ENCODE data around the gene LTC4S.
A peak's percentile ranks its signal among the peaks of the same experiment; 100 is the strongest.
"Not testable (repeated sequence)": the region's sequence is repeated elsewhere in the genome, so short reads cannot be mapped to it uniquely, and the experiment has no call there.

LTC4S gene

GRCh38 chr5:179771311-179771895, 22.4 kb upstream of the LTC4S start:
- DNase-seq: no peak

- DNase-seq: no peak
Observed at GRCh38 chr5:179772351-179772750, 21.4 kb upstream of the LTC4S start.

DNA sequence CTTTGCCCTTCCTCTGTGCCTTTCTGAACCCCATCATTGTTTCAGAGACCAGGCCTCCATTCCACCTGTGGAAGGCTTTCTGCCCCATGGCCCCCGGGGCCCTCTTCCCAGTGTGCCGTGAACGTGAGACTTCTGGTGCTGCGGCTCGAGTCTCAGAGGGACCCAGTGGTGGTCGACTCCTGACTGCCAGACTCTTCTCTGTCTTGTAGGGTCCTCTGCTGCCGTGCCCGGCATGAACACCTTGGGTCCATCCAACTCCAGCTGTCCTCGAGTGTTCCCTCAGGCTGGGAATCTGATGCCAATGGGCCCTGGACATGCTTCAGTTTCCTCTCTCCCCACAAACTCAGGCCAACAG, 20.1 kb upstream of the LTC4S start:
- DNase-seq: no peak

DNA sequence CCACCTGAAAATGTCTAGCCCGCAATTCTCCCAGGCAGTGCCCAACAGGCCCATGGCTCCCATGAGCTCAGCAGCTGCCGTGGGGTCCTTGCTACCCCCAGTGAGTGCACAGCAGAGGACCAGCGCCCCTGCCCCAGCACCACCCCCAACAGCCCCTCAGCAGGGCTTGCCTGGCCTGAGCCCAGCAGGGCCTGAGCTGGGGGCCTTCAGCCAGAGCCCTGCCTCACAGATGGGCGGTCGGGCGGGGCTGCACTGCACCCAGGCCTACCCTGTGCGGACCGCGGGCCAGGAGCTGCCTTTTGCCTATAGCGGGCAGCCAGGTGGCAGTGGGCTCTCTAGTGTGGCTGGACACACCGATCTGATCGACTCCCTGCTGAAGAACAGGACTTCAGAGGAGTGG, 19.3 kb upstream of the LTC4S start:
- DNase-seq: no peak

- no peak for DNase-seq
Observed at GRCh38 chr5:179776411-179776938, 17.3 kb upstream of the LTC4S start.

- no peak for DNase-seq
Observed at GRCh38 chr5:179777456-179777855, 16.3 kb upstream of the LTC4S start.

DNA sequence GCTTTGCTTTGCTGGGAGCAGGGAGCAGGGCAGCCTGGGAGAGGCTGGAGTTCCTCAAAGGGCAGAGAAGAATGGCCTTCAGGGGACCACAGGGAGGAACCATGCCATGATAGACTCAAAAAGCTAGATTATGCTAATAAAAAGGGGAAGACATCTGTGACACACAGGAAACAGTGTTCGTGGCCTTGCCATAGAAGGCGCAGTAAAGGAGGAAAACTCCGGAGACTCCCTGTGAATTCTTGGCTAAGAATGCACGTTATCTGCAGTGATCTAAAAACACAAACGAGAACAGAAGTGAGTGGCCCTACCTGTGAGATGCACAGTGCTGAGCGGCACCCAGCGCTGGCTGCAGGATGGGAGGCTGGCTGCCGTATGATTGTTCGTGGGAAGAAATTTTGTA, 15.9 kb upstream of the LTC4S start:
- no peak for DNase-seq

DNA sequence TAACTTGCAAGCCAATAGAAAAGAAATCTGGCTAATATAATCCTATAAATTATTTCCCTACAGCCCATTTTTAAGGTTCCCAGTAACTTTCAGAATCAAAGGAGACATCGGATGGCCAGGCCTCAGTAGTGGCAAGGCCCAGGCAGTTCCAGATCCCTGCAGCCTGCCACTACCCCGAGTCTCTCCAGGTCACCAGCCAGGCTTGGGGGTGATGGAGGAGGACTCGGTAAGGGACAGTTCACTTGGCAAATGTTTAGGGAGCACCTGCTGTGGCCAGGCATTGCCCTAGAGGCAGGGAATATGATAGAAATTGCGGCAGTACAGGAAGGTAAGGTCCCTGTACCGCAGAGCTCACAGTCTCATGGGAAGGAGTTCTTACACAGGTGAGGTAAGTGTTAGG, 15.2 kb upstream of the LTC4S start:
- no peak for DNase-seq

DNA sequence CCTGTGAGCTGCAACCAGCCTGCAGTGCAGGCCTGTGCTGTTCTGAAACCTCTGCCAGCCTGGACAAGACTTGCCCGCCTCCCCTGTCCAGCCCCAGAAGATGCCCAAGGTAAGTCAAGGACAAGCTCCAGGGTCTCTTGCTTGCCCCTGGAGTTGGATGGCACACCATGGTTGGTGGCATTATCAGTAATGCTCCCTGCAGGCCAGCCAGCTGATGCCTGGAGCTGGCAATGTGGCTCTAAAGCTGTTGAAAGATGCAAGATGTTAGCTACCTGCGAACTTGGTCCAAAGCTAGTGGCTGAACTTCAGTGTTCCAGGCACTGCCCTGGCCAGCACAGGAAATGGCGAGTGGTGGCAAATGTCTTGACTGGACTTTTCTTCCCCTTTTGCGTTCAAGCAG, 14.0 kb upstream of the LTC4S start:
- no peak for DNase-seq

DNA sequence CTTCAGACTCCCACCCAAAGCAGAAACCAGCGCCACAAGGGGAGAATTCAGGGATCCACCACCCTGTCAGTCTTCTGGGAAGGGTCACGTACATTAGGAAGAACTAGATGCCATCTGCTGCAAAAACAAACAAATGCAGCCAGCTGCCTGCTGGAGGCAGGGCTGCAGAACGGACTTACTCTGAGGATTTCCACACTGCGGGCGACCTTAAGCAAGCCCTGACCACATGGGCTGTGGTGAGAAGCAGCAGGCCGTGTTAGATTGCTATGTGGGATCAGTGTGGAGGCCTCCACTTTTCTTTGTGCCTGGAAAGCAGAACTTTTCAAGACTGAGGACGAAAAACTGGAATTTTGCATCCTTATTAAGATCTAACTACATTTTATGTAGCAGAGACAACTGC, 13.4 kb upstream of the LTC4S start:
- no peak for DNase-seq

DNA sequence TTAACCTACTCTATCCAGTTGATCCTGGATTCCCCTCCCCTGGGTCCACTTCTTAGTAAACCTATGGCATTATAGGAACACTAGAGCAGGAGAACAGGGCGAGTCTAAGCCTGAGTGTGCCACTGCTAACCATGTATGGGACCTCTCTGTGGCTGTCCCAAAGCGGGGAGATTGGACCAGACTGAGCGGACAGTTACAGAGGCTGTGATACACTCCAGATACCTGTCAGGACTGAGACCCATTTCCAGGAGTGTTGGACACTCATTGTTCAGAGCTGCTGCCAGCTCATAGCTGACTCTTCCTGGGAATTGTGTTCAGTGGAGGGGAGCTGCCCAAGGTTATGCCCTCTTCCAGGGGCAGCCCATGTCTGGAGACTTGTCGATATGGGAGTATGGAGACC, 11.9 kb upstream of the LTC4S start:
- DNase-seq: no peak

GRCh38 chr5:179783128-179783527, 10.7 kb upstream of the LTC4S start:
- no peak for DNase-seq

- DNase-seq: no peak
Observed at GRCh38 chr5:179786861-179787260, 6.9 kb upstream of the LTC4S start.

DNA sequence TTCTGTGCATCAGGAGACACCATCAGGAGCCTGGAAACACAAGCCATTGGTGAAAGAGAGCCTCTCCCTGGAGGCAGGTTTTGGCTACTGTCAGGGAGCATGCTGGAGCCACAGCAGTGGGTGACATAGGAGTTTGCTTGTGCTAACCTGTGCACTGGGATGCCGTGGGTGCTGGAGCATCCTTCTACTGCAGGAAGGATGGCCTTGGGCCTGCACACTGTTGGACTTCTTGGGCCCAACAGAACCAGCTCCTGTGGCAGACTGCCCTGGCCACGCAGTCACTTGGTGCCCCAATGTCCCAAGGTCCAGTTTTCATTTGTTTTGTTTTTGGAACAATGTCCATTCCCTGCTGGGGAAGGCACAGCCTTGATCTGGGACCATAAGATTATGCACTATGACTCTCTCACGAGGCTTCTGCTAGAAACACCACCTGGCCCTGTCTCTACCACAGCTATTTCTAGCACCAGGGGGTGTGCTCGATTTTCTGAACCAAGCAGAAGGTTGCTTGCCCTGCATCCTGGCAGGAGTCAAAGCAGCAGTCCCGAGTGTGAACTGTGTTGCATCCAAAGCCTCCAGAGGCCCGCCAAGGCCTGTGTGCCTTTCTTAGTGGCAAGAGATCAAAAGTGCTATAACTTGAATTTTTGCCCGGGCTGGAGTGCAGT, 5.5 kb upstream of the LTC4S start:
- DNase-seq: no peak

DNA sequence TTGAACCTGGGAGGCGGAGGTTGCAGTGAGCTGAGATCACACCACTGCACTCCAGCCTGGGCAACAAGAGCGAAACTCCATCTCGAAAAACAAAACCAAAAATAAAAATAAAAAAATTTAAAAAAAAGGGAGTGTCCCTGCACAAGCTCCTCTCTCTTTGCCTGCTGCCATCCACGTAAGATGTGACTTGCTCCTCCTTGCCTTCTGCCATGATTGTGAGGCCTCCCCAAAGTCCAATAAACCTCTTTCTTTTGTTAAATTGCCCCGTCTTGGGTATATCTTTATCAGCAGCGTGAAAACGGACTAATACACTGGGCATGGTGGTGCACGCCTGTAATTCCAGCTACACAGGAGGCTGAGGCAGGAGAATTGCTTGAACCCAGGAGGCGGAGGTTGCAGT, 4.5 kb upstream of the LTC4S start:
- not testable (repeated sequence) for DNase-seq

DNA sequence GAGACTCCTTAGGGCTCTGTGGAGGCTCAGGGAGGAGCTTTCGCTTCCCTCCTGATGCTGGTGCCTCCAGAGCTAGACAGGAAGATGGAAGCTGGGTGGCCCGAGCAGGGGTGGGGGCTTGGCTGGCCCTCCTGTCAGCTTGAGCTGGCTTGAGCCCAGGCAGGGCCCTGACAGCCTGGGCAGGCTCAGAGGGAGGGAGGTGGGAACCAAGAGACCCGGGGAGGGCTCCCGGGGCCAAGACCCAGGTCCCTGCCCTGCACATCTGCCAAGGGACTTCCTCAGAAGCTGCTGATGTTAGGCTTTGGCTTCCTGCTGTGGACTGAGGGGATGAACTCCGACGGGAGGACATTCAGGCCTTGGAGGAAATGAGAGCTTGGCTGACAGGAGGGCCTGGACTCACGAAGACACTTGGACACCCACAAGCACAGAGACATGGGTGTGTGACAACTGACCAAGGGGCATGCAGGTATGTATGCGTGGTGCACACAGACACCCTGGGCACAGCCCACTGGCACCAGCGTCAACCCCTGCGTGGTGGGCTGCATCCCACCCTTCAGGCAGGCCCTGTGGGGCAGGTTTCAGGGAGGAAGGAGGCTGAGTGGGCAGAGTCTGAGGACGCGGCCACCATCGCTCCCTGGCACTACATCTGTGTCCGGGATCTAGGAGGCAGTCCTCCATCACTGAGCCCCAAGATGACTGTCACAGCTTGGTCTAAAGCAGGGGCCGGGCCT, 1.7 kb upstream of the LTC4S start:
- no peak for DNase-seq

DNA sequence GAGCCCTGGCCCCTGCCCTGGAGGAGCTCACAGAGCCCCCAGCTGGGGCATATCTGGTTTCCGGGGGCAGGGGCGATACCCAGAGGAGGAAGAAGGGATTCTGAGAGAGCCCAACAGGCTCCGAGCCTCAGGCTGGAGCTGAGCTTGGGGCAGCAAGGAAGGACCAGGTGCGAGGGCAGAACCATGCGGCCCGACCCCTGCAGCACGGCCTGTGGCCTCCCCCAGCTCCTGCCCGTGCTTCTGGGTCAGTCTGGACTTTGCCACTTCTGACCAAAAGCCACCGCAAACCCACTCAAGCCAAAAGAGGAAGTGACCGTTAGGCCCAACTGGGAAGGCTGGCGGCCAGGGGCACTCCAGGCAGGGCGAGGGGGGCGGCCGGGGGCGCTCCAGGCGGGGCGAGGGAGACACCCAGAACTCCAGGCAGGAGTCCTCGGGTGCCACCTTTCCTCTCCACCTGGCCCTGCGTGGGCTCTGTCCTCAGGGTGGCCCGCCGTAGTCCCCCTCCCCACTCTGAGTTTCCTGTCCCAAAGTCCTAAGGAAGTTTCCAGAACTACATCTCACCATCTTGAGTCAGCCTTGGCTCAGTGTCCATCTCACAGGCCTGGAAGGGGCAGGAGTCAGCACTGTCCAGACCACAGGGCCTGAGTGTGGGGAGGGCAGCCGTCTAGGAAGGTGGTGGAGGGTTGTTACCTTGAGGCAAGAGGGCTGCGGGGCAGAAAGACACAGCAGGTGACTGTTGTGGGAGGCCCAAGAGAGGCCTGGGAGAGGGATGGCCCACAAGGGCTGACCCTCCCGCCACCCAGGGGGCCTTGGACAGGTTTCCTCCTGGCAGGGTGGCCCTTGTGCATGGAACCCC, 946 bp upstream of the LTC4S start:
- DNase-seq: no peak

- DNase-seq: no peak
Observed at GRCh38 chr5:179794171-179794570, 385 bp downstream of the LTC4S start.

DNA sequence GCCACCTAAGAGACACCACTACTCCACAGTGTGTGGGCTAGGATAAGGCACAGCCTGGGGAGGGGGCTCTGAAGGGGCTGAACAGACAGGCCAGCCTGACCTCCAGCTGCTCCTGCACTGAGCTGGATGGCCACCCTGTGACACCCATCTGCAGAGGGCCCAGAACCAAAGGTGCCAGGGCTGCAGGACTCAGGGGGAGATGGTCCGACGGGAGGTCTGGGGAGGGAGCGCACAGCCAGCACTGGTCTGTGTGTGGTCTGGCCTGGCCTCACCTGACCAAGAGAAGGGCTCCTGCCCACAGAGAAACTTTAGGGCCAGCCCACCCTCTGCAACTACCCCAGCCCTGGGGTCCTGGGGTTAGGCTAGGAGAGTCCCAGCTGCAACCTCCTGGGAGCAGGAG, 789 bp downstream of the LTC4S start:
- no peak for DNase-seq

GRCh38 chr5:179795049-179795862, 1.5 kb downstream of the LTC4S start:
- no peak for DNase-seq

GRCh38 chr5:179795863-179796833, 2.4 kb downstream of the LTC4S start:
- peak; percentile 54 for DNase-seq

All from stimulated activated CD4-positive, alpha-beta T cell treated with anti-CD3 and anti-CD28 coated beads, Interleukin-1b, Interleukin-23, amount 100 ng/mL, for 48 hours (primary cell).